GM11168 (cell line): ENCODE measurements around the gene TULP4.
"Not testable (repeated sequence)": the region's sequence is repeated elsewhere in the genome, so short reads cannot be mapped to it uniquely, and the experiment has no call there.

Source experiments
- in situ Hi-C: fragments of 300-500 bp; cut with MboI; formaldehyde crosslinking; loops from one replicate; pipeline ENCODE4 v1.12.0; 2022; ENCODE audit warnings: low sequenced_read_pairs; ENCODE audit not compliant: unreplicated experiment

TULP4 gene

DNA sequence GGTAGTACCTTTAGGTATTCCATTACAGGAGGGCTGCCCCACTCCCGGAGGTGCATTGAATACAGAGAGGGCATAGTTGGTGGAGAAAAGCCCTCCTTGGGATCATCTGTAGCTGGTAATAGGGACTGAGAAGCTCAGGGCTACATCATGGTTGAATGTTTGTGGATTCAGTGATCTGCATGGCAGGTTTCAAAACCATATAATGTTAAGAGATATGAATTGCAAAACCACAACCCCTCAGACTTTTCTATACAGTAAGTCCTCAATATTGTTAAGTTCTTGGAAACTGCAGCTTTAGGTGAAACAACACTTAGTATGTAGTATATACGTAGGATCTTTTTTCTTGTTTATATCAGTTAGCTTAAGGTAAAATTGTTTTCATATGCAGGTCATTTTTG lies 11.3 kb downstream of the TULP4 start:
- in situ Hi-C loops, result no loop called here

DNA sequence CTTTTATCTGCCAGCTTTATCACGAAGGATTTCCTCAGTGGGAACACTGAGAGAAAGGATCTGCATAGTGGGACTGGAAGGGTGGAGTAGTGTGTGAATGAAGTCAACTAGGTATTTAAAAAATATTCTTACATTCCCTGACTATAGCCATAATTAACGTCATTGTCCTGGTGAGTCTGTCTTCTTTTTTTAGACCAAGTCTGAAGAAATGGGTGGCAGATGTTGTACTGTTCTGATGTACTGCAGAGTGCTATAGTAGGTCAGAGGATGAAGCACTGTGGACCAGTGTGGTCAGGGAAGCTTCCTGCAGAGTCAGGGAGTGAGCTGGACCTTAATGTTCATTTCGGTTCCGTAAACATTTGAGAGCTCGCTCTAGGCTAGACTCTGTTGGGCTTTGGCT lies 11.9 kb downstream of the TULP4 start:
- in situ Hi-C loops, result no loop called here

DNA sequence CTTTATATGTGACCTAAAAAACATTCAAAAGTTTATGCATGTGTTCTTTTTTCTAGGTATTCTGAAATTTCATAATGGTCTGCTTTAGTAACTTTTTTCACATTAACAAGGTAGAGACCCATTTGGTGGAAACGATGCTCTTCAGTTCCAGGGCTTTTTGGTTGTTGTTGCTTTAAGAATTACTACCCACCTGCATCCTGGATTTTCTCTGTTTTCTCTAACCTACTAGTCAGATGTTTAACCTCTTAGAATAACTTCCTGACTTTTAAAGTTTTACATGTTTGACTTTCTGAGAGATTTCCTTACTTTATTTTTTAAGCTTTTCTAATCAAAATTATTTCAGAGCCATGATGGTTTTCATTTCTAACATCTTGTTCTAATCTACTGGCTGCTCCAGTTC lies 14.9 kb downstream of the TULP4 start:
- in situ Hi-C loops, result no loop called here

DNA sequence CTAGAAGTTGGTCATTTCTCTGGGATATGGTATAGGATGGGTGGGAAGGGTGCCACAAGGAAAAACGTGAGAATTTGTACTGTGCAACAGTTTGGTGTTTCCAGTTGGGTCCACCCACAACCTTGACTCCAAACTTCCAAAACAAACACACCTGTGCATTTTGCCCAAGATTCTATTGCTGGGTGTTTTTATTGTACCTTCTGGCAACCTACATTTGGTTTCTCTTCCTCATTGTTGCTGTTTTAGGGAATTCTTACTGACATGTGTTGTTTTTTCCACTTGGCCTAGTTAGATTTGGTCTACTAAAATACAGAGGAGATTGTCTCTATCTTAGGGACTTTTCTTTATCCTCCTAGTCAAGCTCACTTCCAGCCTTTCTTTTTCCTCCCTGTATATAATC lies 16.7 kb downstream of the TULP4 start:
- in situ Hi-C loops, result no loop called here

DNA sequence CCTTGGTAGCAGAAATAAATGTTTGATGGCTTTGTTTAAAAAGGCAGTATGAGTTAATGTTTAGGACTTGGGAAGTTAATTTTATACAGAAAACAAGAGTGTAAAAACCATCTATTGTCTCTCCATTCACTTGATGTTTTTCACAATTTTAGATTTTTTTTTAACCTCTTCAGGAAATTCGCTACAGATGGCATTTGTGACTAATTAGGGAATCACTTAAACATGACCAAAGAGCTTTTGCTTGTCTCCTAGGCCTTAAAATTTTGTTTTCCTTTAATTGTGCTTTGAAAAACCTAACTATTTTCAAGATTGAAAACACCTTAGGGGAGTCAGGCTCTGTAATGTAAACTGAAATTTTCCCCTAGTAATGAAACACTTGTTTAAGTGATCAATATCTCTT lies 17.3 kb downstream of the TULP4 start:
- in situ Hi-C loops, result no loop called here

DNA sequence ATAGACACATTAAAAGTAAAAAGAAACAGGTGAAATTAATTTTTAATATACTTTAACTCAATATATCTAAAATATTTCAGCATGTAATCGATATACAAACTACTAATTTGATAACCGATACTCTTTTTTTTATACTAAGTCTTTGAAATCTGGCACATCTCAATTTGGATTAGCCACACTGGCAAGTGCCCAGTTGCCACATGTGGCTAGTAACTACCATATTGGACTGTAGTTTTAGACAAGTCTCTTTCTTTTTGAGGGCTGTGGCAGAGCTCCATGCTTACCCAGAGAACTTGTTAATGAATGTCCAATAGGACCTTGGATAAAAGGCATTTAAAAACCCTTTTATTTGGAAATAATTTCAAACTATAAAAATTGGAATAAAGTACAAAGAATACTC lies 17.8 kb downstream of the TULP4 start:
- in situ Hi-C loops, result no loop called here

DNA sequence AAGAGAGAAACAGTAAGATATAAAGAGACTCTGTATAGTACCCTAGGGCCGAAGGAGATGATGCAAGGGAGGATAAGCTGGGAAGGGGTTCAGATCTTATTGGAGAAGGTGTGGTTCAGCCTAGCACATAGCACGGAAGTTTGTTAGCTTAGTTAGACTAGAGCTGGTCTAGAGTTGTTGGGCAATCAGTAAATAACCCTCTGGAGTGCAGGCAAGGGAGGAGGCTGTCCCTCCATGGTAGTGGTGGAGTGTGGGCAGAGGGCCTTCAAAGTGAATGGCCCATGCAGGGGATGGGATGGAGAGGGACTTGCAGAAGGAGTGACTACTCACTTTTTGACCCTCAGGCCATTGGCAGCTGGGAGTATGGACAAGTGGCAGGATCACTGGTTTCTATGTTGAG lies 20.0 kb downstream of the TULP4 start:
- in situ Hi-C loops, result no loop called here

DNA sequence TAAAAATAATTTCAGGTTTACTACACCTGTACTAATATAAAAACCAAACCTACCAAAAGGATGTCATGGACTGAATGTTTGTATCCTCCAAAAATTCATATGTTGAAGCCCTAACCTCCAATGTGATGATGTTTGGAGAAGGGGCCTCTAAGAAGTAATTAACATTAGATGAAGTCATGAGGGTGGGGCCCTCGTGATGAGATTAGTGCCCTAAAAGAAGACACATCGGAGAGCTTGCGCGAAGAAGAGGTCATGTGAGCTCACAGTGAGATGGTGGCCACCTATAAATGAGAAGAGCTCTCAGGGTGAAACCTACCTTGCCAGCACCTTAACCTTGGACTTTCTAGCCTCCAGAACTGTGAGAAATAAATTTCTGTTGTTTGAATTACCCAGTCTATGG lies 20.8 kb downstream of the TULP4 start:
- in situ Hi-C loops, result no loop called here

DNA sequence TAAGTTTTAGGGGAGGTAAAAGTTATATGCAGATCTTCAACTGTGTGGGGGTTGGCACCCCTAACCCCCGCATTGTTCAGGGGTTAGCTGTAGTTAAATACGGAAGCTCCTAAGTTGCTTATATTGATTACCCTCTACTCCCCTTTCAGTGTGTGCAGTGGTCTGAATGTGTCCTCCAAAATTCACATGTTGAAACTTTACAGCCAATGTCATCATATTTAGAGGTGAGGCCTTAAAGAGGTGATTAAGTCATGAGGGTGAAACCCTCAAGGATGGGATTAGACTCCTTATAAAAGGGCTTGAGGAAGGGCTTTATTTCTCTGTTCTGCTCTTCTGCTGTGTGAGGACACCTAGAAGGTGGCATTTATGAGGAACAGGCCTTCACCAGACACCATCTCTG lies 22.3 kb downstream of the TULP4 start:
- in situ Hi-C loops, result no loop called here

DNA sequence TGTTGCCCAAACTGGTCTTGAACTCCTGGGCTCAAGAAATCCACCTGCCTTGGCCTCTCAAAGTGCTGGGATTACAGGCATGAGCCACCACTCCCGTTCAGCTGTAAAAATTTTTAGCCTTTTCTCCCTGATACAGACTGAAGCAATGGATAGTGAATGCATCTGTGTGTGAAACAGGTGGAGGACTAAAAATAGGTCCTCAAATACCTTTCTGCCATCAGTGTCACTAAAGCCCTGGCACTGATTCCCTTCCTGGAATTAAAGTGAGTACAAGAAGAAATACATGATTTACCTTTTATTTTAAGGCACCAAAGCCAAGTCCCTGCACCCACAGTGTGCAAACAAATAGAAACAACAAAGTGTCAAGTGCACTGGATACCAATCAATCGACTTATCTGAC lies 25.1 kb downstream of the TULP4 start:
- in situ Hi-C loops, result no loop called here

DNA sequence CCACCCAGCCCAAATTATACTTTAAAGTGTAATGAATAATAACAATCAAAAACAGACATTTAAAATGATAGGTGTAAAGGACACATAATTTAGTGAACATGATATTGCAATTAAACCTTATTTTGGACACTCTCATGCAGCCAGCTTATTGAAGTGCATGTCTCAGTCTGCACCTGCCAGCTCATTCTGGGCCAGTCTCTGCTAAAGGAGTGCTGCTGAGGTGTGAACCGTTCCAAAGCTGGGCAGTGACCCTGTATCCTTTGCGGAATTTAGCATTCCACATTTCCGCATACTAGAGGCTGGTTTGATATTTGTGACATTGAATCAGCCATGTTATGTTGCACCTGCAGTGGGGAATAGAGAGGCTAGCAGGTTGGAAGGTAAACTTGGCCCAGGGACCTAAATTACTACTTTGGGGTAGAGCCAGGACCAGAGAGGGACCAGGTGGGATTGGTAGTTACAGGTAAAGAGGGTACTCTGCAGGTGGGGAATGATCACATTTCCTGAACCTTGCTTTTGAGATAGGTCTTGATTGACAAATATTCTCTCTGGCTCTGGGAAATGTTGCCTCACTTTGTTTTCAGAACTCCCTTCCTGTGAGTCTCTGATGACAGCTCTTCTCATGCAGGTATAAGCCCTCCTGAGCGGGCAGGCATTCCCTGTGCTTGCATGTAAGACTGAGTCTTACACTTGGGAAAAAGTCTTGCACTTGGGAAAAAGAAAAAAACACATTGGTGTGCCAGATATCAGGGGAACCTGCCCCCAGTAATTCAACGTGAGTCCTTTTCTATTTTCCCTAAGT lies 26.2 kb downstream of the TULP4 start:
- in situ Hi-C loops, result no loop called here

DNA sequence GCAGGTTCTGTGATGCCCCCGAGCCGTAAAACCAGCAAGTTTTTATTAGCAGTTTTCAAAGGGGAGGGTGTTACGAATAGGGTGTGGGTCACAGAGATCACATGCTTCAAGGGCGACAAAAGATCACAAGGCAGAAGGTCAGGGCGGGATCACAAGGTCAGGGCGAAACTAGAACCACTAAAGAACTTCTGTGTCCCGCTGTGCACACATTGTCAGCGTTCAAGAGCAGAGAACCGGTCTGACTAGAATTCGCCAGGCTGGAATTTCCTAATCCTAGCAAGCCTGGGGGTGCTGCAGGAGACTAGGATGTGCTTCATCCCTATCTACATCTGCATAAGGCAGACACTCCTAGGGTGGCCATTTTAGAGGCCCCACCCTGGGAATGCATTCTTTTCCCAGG lies 26.9 kb downstream of the TULP4 start:
- in situ Hi-C loops, result not testable (repeated sequence)

DNA sequence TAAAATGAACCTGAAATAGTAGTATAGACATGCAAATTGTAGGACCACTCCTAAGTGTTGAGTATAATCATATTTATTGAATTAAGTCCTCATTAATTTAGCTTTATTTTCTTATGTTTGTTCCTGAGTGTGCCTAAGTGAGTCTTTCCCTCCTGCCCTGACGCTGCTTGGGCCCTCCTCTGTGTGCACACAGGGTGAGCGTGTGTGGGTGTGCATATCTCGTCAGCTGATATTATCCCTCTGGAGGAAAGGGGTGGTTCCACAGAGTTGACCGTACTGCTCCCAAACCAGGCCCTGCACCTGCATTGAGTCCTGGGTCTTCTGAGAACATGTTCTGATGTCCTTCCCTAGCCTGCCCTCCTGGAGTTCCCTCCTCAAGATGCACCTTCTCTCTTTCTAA lies 28.0 kb downstream of the TULP4 start:
- in situ Hi-C loops, result no loop called here

DNA sequence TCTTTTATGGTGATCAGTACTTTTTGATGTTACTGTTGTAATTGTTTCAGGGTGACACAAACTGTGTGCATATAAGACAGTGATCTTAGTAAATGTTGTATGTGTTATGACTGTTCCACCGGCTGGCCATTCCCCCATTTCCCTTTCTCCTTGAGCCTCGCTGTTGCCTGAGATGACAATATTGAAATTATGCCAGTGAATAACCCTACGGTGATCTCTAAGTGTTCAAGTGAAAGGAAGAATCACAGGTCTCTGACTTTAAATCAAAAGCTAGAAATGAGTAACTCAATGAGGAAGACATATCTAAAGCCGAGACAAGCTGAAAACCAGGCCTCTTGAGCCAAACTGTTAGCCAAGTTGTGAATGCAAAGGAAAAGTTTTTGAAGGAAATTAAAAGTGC lies 32.3 kb downstream of the TULP4 start:
- in situ Hi-C loops, result no loop called here

DNA sequence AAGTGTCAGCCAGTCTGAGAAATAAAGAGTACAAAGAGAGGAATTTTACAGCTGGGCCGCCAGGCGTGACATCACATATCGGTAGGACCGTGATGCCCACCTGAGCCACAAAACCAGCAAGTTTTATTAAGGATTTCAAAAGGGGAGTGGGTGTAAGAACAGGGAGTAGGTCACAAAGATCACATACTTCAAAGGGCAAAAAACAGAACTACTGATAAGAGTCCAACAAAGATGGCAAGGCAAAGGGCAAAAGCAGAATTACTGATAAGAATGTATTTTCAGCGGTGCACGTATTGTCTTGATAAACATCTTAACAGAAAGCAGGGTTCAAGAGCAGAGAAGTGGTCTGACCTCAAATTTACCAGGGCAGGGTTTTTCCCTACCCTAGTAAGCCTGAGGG lies 33.2 kb downstream of the TULP4 start:
- in situ Hi-C loops, result not testable (repeated sequence)

DNA sequence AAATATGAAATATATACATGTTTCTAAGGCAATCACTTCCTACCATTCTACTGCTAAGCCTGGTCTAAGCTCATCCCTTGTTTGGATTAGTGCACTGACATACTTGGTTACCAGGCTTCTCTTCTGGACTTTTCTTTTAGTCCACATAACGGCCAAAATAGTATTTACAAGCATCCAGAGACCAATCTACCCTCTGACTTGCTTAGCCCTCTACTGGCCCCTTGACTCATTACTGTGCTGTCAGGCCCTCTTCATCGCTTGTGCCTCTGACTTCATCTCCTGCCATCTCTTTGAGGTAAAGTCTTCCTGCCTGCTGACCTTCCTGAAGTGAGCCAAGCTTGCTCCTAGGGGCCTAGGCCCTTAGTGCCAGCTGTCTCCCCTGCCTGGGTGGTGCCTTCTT lies 35.1 kb downstream of the TULP4 start:
- in situ Hi-C loops, result no loop called here

DNA sequence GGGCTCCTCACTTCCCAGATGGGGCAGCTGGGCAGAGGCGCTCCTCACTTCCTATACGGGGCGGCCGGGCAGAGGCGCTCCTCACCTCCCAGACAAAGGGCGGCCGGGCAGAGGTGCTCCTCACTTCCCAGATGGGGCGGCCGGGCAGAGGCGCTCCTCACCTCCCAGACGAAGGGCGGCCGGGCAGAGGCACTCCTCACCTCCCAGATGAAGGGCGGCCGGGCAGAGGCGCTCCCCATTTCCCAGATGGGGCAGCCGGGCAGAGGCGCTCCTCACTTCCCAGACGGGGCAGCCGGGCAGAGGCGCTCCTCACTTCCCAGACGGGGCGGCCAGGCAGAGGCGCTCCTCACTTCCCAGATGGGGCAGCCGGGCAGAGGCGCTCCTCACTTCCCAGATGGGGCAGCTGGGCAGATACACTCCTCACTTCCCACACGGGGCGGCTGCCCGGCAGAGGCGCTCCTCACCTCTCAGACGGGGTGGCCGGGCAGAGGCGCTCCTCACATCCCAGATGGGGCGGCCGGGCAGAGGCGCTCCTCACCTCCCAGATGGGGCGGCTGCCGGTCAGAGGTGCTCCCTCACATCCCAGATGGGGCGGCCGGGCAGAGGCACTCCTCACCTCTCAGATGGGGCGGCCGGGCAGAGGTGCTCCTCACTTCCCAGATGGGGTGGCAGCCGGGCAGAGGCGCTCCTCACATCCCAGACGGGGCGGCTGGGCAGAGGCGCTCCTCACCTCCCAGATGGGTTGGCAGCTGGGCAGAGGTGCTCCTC lies 36.7 kb downstream of the TULP4 start:
- in situ Hi-C loops, result not testable (repeated sequence)

DNA sequence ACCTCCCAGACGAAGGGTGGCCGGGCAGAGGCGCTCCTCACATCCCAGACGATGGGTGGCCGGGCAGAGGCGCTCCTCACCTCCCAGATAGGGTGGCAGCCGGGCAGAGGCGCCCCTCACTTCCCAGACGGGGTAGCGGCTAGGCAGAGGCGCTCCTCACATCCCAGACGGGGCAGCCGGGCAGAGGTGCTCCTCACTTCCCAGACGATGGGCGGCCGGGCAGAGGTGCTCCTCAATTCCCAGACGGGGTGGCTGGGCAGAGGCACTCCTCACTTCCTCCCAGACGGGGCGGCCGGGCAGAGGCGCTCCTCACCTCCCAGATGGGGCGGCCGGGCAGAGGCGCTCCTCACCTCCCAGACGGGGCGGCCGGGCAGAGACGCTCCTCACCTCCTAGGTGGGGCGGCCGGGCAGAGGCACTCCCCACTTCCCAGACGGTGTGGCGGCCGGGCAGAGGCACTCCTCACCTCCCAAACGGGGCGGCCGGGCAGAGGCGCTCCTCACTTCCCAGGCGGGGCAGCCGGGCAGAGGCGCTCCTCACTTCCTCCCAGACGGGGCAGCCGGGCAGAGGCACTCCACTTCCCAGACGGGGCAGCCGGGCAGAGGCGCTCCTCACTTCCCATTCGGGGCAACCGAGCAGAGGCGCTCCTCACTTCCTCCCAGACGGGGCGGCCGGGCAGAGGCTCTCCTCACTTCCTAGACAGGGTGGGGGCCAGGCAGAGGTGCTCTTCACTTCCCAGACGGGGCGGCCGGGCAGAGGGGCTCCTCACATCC lies 37.4 kb downstream of the TULP4 start:
- in situ Hi-C loops, result not testable (repeated sequence)

DNA sequence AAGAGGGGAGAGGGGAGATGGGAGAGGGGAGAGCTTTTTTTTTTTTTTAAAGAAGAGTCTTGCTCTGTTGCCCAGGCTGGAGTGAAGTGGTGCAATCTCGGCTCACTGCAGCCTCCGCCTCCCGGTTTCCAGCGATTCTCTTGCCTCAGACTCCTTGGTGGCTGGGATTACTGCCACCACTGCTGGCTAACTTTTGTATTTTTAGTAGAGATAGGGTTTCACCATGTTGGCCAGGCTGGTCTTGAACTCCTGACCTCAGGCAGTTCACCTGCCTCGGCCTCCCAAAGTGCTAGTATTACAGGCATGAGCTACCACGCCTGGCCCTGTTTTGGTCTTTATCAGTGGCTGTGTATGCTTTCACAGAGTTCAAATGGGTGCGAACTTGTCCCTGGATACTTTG lies 38.5 kb downstream of the TULP4 start:
- in situ Hi-C loops, result not testable (repeated sequence)

DNA sequence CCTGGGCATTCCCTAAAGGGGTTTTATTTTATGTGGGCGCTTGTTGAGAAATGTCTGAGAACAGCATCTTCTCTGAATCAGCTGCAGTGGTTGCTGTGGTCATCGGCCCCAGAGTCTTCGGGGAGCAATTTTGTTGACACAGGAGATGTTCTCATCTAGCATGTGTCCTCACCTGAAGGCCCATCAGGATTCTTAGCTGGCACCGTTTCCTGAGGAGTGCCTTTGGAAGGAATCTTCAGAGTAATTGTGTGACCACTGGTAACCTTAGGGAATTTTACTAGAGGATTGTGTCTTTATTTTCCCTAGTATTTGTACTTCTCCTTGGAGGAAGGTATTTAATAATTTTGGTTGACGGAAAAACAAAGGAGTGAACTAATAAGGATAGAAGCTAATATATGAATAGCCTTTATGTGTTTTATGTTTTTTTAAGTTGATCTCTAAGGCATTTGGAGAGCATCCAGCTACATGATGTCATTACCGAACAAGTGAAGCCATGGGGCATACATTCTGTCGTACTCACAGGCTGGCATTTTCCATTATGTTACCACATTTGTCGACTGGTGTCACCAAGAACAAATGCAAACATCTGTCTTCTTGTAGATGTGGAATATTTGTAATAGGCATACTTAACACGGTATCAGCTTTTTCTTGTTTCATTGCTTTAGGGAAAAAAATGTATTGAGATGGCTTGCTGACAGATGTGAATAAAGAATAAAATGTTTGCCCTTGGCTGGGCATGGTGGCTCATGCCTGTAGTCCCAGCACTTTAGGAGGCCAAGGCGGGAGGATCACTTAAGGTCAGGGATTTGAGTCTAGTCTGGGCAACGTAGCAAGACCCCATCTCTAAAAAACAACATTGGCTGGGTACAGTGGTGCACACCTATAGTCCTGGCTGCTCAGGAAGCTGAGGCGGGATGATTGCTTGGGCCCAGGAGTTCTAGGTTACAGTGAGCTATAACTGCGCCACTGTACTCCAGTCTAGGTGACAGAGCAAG lies 41.9 kb downstream of the TULP4 start:
- in situ Hi-C loops, result no loop called here
